Spleen (tissue), 7 donors: ENCODE results near the gene KCTD14.

Source experiments
- CTCF ChIP-seq, 11 experiments: fragments of 200-600 bp in 7 of 11; fragments of 450-650 bp in 4 of 11; sonication (generic) in 4 of 11; IDR thresholded peaks in 8 of 11; conservative IDR thresholded peaks in 3 of 11; 1 replicate in 7 of 11; 2 replicates in 4 of 11; pipeline versions ENCODE4 v1.4.0 to v1.8.0; 2016 to 2021; ENCODE audit warnings: antibody characterized with exemption in 11 of 11, inconsistent platforms in 4 of 11, mild to moderate bottlenecking in 1 of 11
- POLR2A ChIP-seq, 3 donors: fragments of 450-650 bp; IDR thresholded peaks; one replicate each; pipeline ENCODE4 v1.5.1; 2017; ENCODE audit warnings: antibody characterized with exemption in 3 of 3, mild to moderate bottlenecking in 1 of 3
- donor health status: DM: no; HTN: no; CAD: no; lungs with moderate emphysema.
- donor health status: DM: no; HTN: no; CAD: no.
- donor health status: DM: no; HTN: no; CAD: no.

- no peak for TF ChIP-seq POLR2A (IDR thresholded peaks at IDR 0.05)
- TF ChIP-seq CTCF (IDR thresholded peaks at IDR 0.05 in 8 of 11, conservative IDR thresholded peaks at IDR 0.05 in 3 of 11): no peak
Observed at GRCh38 chr11:78061088-78061920, 38.2 kb upstream of the KCTD14 start.
